ENCODE results near the gene TMC4.
"Not testable (repeated sequence)": the region's sequence is repeated elsewhere in the genome, so short reads cannot be mapped to it uniquely, and the experiment has no call there.

TMC4 gene, protein sequence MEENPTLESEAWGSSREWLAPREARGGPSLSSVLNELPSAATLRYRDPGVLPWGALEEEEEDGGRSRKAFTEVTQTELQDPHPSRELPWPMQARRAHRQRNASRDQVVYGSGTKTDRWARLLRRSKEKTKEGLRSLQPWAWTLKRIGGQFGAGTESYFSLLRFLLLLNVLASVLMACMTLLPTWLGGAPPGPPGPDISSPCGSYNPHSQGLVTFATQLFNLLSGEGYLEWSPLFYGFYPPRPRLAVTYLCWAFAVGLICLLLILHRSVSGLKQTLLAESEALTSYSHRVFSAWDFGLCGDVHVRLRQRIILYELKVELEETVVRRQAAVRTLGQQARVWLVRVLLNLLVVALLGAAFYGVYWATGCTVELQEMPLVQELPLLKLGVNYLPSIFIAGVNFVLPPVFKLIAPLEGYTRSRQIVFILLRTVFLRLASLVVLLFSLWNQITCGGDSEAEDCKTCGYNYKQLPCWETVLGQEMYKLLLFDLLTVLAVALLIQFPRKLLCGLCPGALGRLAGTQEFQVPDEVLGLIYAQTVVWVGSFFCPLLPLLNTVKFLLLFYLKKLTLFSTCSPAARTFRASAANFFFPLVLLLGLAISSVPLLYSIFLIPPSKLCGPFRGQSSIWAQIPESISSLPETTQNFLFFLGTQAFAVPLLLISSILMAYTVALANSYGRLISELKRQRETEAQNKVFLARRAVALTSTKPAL

DNA sequence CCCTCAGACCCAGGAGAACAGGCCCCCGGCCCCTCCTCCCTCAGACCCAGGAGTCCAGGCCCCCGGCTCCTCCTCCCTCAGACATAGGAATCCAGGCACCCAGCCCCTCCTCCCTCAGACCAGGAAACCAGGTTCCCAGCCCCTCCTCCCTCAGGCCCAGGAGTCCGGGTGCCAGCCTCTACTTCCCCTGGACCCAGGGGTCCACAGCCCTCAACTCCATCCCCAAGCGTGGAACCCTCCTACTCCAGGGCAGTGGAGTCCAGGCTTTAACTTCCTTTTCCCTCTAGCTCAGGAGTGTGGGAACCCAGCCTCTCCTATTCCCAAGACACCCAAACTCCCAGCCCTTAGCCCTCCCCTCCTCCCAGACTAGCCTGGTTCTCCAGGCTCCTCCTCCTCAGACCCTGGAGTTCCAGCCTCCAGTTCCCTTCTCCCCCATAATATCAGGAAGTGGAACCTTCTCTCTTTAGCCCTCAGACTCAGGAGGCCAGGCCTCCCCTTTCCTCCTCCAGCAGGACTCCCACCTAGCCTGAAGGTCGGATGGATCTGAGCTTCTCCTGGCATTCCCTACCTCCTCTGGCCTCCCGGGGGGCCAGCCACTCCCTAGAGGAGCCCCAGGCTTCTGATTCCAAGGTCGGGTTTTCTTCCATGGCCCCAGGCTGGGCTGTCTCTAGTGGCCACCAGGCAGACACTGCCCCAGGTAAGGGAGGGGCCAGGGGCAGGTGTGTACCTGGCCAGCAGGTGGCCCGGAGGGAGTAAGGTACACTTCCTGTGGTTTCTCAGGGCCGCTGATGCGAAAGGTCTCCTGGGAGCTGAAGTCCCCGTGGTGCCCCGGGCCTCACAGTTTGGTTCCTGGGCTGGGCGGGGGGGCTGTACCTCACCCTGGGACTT is at the start of gene TMC4:
Gene TMC4, minus strand, starts transcription at position 690 of the 888 bp plus-strand sequence. Its CDS starts 43 bp downstream, at position 647.
- peak; percentile 23 for DNase-seq

DNA sequence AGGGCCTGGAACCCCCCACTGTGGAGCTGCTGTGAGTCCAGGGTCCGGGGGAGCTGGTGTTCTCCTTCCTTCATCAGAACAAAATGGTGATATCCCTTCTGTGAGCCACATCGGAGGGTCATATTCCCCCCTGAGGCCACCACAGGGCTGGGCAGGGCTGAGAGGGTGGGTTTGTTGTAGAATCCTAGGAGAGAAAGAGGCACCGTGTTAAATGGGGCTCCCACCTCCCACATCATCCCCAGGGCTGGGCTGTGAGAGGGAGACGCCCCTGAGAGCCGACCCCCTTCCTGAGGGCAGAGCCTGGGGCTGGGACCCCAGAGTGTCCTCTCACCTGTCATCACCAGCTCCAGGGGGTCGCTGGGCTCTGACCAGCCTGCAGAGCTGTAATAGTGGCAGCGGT is 49.0 kb upstream of the TMC4 start:
- not testable (repeated sequence) for DNase-seq

GRCh38 chr19:54219702-54220101 is 46.7 kb upstream of the TMC4 start:
- not testable (repeated sequence) for DNase-seq

DNA sequence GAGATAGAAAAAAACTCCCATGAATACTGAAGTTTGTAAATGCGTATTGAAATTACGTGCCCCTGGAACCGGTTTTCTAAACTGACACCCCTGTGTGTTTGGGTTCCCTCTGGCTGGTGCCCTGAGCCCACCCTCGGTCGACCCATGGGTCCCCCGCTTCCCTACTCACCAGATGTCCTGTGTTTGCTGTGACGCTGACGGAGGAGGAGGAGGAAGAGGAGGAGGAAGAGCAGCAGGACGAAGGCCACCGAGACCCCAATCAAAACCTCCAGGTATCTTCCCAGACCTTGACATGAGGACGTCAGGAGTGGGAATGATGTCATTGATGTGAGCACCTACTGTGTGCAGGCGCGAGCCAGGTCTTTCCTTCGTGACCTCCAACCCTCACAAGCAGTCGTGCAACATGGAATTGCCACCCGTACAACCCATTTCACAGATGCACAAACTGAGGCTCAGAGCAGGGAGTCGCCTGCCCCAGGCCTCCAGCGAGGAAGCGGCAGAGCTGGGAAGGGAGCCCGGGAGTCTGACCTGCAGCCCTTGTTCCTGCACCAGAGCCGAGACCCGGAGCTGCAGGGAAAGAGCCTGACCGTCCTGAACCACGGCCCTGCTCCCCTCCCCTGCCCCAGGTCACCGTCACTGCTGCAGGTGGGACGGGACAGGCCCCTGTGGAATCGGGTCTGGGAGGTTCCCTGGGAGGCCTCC is 46.2 kb upstream of the TMC4 start:
- no peak for DNase-seq

- DNase-seq = no peak
Measured at GRCh38 chr19:54218259-54218658, 45.3 kb upstream of the TMC4 start.

- not testable (repeated sequence) for DNase-seq
Measured at GRCh38 chr19:54217517-54218247, 44.7 kb upstream of the TMC4 start.

DNA sequence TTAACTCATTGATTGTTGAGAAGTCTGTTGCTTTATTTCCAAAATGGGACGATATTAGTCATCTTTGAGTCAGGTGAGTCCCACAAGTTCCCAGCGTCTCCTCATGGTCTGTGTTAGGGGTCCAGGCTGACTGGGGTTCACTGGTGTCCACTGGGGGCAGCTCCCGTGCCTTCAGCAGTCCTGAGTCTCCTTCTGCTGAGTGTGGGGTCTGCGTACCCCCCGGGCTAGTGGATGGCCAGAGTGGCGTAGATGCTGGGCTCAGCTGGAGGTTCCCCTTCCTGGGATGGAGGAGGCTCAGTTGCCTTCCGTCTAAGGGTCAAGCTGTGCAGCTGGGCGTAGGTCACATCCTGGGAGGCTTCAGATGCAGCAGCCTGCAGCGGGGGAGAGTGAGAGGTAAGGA is 43.9 kb upstream of the TMC4 start:
- DNase-seq = no peak

DNA sequence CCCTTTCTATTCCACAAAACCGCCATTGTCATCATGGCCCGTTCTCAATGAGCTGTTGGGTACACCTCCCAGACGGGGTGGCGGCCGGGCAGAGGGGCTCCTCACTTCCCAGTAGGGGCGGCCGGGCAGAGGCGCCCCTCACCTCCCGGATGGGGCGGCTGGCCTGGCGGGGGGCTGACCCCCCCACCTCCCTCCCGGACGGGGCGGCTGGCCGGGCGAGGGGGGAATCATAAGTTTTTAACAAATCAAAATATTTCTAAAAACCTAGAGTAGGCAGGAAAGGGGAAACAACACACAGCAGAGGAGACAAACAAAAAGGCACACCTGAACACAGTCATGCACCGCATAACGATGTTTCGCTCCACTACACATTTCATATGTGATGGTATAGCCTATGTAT is 41.8 kb upstream of the TMC4 start:
- not testable (repeated sequence) for DNase-seq

GRCh38 chr19:54214217-54214616 is 41.3 kb upstream of the TMC4 start:
- DNase-seq = not testable (repeated sequence)

GRCh38 chr19:54211235-54211634 is 38.3 kb upstream of the TMC4 start:
- no peak for DNase-seq

GRCh38 chr19:54209811-54210494 is 37.0 kb upstream of the TMC4 start:
- peak; percentile 36 for DNase-seq

GRCh38 chr19:54209058-54209810 is 36.3 kb upstream of the TMC4 start:
- no peak for DNase-seq

- no peak for DNase-seq
Measured at GRCh38 chr19:54208784-54209057, 35.8 kb upstream of the TMC4 start.

DNA sequence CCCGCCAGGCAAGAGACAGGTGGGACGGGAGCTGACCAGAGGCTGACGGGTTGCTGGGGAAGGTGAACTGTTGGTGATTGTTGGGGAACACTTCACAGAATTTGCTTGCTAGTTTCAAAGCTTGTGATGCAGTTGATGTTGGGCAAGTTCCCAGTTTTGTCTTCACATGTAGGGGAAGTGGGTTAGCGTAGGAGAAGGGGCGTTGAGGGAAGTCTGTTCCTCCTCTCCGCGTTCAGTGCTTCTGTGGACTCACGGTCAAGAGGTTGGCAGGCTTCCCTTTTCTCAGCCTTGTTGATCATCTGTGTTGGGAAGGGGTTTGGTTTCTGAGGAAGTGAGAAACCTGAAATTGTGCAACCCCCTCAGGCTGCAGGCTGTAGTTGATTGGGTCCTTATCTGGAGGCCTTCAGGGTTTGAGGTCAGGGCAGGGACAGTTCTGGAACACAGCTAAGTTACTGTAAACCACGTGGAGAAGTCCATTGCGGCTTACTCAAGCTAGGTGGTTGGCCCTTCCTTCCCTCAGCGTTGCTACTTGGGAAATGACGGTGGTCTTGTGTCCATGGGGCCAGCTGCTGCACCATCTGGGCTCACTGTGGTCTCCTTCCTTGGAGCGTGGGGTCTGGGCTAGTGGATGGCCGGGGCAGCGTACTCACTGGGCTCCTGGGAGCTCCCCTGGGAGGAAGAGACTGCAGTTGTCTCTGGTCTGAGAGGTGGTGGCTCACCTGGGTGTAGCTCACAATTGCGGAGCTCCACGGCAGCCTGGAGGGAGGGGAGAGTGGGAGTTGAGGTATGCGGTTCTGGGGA is 35.2 kb upstream of the TMC4 start:
- peak; percentile 41 for DNase-seq

- DNase-seq = no peak
Measured at GRCh38 chr19:54207676-54207982, 34.7 kb upstream of the TMC4 start.

DNA sequence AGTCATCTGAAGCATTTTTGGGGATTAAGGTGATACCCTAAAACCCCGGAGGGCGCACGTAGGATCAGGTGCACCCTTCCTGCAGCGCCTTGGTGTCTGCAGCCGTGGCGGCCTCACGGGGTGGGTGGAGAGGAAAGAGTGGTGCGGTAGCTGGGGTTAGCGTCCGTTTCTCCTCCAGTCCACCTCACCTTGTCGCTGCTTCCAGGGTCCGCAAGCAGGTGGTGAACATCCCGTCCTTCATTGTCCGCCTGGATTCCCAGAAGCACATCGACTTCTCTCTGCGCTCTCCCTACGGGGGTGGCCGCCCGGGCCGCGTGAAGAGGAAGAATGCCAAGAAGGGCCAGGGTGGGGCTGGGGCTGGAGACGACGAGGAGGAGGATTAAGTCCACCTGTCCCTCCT is 34.2 kb upstream of the TMC4 start:
- DNase-seq = not testable (repeated sequence)

GRCh38 chr19:54206831-54207177 is 33.8 kb upstream of the TMC4 start:
- DNase-seq = no peak

GRCh38 chr19:54206030-54206830 is 33.3 kb upstream of the TMC4 start:
- DNase-seq = no peak

DNA sequence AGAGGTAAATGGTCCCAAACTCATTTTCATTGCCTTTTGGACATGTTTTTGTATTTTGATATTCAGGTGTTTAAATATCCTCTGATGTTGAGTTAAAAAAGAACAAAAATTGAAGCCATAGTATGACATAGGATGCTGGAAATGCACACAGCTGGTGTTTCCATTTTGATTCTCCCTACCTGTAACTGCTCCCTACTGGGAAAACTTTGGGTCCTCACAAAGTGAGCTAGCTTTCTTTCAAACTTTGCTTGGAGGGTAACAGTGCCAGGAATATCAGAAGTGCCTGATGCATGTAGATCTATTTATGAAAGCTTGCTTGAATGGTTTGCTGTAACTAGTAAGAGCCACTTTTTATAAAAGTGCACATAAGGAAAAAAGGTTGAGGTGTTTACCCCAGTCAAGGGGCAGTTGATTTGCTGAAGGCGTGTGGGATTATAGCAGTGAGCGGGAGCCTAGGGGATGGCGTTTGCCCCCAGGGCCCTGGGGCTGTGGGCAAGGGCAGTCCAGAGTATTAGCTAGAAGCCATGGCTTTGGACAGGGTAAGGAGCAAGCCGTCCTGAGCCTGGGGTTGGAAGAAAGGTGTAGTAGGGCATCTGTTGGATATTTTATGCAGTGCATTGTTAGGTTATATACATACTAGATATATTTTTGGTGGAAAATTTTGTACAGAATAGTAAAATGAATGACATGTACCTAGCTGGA is 32.0 kb upstream of the TMC4 start:
- DNase-seq = no peak
